Measurements from ENCODE around the gene TMEM63C.

DNA sequence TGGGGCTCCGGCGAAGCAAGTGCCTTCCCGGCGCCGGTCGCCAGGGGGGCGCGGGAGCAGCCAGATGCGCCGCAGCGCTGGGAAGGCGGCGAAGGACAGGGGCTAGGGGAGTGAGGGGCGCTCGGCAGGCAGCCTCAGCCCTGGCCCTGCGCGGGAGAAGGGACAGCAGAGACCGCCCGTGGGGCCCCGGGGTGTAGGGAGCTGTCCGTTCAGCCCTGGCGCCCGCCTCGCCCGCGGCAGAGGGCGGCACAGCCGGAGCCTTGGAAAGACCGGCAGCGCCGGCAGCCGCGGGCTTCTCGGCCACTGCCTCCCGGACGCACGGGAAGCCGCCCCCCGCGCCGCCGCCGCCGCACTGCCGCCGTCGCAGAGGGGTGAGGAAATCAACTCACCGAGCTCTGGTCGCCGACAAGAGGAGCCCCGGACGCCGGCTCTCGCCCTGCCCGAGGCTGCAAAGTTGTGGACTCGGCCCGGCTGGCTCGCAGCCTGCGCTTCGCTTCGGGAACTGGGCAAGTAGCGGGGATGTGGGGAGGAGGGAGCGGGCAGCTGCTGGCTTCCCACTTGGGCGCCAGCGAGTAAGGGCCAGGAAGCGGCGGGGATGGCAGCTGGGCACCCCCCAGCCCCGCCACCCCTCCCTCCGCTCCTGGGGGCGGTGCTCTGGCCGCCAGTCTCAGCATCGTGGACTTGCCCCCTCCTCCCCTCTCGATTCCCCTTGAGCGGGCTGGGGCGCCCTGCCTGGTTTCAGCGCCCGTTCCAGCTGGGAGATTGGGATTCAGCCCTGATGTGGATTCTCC, 40.2 kb upstream of the TMEM63C start, which contains the start of gene ZDHHC22:
- no peak for TF ChIP-seq ELF4 (IDR thresholded peaks at IDR 0.05)
- TF ChIP-seq CTBP1 (IDR thresholded peaks at IDR 0.05; ENCODE audit: borderline replicate concordance): no peak
- no peak for TF ChIP-seq LEF1 (IDR thresholded peaks at IDR 0.05; ENCODE audit: borderline replicate concordance)
- TF ChIP-seq BHLHE40 (IDR thresholded peaks at IDR 0.05; ENCODE audit: borderline replicate concordance): no peak
- TF ChIP-seq SP1 (IDR thresholded peaks at IDR 0.05): no peak
- TF ChIP-seq FOXK2 (IDR thresholded peaks at IDR 0.05): no peak
- no peak for TF ChIP-seq HDGF (IDR thresholded peaks at IDR 0.05; ENCODE audit: borderline replicate concordance)
- TF ChIP-seq NFRKB (IDR thresholded peaks at IDR 0.05): no peak
